GM18520 (cell line): ENCODE measurements around the gene SEPTIN12.

ENCODE experiments used
- ATAC-seq: cut with Tn5 transposase; IDR thresholded peaks from one replicate; pipeline ENCODE4 v1.9.1; 2021; ENCODE audit not compliant: unreplicated experiment

The SEPTIN12 gene

DNA sequence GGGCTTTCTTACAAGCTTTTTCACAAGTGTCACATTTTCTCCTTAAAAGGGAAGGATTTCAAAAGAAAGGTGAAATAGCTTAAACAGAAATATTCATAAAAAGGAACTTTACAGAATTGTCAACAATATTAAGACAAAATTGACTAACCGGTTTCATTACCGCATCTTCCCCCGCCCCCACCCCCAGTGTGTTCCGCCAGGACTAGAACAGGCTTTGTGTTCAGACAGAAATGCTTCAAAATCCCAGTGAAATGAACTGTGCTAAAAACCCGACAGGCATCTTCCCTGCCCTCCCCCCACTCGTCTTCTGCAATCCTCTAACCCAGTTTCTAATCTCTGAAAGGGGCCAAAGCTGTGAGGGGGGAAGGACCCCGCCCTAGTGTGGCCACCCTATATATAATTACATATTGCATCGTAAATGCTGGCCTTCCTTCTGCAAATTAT lies 15.3 kb upstream of the SEPTIN12 start:
- no peak for ATAC-seq

DNA sequence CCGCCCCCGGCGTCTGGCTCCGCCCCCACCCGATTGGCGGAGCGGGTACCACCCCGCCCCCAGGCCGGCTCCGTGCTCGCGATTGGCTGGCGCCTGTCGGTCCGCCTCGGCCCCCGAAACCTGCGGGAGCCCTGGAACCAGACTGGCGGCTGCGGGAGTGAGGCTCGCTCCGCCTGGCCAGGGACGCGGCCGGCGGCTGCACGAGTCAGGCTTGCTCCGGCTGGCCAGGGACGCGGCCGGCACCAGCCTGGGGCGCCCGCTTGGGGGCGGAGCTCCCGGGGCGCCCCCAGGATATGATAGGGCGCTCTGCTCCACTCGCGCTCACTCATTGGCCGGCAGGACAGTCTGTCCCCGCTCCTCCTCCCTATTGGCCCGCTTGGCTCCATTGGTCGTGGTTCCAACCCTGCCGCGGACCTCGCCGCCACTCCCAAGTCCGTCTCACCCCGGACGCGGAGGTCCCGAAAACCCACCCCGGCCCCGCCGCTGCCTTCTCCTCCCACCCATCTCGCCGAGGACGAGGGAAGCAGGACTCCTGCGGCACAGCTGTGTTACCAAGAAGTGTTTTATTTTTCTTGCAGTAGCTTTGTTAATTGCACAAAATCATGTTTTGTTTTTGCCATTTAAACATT lies 14.6 kb upstream of the SEPTIN12 start:
- peak; percentile 94 for ATAC-seq

DNA sequence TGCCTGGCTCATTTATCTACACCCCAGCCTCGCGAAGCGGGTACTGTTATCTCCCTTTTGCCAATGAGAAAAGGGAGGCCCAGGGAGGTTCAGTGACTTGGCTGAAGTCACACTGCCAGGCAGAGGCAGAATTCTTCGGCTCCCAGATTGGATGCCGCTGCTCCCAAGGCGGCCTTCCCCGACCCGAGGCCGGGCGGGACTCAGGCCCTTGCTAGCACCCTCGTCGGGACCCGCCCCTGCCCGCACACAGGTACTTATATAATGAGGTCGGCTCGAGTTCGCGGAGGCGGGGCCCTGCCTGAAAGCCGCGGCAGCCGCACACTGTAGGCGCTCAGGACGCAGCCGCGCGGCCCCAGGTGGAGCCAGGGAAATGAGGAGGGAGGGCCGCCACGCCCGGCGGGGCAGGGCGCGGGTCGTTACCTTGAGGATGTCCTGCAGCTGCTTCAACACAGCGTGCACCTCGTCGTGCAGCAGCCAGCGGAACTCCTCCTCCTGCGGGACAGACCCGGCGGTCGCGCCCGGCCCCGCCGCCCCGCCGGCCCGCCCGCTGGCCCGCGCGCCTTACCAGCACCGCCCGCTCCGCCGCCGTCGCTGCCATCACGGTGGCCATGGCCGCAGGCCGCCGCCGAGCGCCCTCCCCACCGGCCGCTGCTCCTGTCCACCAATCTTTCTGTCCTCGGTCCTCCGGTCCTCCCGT lies 14.0 kb upstream of the SEPTIN12 start, which contains the start of gene ROGDI:
TSS of gene ROGDI (minus strand) at position 672 of the 697 bp plus-strand sequence. CDS start at position 610, 62 bp downstream.
- peak; percentile 23 for ATAC-seq

DNA sequence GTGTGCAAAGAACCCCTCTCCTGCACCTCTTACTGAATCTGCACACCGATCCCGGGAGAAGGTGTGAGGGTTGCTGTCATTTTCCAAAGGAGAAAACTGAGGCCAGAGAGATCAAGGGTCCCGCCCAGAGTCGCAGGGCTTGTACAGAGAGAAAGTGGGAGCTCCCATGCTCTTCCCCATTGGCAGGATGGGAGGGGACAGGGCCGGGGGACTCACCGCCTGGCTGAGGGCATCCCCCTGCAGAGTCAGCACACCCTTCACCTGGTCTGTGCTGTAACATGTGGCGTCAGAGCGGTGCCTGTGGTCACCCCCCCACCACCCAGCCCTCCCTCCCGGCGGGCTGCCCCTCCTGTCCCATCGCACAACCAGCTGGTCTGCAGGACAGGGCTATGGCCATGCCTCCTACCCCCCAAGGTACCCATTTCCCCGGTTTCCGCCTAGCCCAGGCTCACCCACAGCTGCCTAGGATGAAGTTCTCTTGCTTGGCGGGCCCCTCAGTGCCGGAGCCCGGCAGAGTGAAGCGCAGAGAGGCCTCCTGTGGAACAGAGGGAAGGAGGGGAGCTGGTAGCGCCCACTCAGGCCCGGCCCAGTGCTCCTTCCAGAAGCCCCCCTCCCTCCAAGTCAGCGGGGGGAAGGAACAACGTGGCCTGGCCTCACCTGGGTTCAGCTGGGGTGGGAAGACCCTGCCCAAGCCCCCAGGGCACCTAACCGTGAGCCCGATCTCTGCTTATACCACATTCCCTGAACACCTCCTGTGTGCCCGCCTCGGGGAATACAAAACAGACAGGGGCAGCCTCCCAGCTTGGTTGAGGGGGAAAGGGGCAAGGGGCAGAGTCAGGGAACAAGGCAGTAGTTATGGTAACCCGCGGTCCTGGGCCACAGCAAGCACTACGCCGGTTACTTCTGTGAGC lies 13.2 kb upstream of the SEPTIN12 start:
- ATAC-seq, result no peak

DNA sequence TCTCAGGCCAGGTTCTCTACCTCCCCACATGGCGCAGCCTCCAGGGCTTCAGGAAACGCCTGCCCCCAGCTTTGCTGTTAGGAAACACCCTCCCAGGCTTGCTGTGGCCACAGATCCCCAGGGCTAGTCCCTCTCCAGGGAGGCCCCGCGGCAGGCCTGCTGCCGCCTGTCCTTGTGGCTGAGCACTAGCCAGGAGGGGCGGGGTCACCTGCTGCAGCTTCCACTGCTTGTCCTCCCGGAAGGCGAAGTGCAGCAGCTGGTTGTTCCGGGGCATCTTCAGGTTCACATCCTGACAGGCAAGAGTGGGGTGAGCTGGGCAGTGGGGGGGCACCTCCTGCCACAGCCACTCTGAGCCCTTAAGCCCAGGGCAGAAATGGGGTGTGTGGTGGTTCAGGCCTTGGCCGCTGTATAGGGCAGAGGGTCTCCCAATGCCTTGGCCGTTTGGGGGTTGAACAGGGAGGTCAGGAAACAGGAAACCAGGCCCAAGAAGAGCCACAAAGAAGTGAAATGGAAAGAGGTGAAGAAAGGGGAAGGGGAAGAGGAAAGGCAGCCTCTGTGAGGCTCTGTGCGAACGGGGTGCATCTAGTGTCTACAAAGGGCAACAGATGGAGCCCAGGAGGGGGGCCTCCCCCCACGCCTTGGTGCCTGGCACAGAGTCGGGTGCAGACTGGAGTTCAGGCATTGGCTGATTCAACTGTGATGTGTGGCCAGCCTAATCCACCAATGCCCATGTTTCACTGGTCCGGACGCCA lies 12.3 kb upstream of the SEPTIN12 start:
- no peak for ATAC-seq

DNA sequence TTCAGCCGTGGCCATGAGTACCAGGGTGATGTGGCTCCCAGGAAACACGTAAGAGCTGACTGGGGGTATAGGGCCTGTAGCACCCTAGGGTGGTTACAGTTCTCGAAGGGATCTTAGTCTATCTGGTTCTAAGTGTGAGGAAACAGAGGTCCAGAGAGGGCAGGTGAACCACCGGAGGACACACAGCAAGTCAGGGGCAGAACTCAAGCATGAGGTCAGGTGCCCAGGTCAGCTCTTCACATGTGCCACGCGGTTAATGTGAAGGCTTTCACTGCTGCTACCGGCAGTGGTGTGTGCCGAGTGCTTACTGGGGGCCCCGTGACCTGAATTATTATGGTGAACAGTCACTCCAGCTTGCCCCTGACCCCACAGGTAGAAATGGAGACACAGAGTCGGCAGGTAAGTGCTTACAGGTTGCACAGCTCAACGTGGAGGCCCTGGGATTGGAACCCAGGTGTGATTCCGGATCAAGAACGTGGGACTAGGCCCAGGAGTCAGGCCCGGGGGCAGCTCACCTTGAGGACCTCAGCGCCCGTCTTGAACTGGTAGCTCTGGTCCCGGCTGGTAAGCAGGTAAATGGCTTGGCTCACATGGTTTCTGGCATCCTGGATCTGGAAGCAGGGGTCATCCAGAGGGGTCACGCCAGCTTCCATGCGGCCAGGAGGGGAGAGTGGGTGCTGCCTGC lies 11.2 kb upstream of the SEPTIN12 start:
- no peak for ATAC-seq

DNA sequence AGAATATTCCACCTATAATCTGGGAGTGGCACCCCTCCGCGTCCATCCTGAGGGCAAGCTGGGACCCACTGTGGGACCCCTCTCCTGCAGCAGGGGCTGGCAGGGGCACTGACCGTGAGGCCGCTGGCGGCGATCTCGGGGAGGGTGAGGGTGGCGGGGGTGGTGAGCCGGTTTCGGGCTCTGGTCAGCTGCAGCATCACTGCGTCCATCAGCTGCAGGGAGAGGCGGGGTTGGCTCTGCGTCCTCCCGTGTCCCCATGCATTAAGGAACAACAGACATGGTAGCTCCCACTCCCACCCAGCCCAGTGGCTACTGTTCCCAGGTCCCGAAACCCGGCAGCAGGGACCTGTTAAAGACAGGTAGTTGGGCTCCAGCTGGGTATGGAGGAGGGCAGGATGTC lies 10.3 kb upstream of the SEPTIN12 start:
- no peak for ATAC-seq

DNA sequence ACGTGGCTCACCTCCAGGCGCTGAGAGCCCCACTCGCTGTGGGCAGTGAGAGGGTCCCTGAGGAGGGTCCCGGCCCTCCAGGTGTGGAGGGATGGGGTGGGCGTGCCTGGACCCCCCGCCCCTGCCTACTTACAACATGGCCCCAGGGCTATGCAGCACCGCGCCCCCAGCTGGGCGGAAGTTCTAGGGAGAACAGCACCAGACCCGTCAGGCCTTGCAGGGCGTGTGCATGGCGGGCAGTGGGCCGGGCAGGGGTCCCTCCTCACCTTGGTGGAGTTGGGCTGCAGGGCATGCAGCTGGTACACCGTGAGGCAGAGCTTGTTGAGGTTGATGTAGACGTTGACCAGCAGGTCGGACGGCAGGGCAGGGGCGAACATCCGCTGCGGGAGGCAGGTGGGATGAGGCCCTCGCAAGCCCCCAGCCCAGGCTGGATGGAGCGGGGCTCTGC lies 9.7 kb upstream of the SEPTIN12 start:
- ATAC-seq, result no peak

DNA sequence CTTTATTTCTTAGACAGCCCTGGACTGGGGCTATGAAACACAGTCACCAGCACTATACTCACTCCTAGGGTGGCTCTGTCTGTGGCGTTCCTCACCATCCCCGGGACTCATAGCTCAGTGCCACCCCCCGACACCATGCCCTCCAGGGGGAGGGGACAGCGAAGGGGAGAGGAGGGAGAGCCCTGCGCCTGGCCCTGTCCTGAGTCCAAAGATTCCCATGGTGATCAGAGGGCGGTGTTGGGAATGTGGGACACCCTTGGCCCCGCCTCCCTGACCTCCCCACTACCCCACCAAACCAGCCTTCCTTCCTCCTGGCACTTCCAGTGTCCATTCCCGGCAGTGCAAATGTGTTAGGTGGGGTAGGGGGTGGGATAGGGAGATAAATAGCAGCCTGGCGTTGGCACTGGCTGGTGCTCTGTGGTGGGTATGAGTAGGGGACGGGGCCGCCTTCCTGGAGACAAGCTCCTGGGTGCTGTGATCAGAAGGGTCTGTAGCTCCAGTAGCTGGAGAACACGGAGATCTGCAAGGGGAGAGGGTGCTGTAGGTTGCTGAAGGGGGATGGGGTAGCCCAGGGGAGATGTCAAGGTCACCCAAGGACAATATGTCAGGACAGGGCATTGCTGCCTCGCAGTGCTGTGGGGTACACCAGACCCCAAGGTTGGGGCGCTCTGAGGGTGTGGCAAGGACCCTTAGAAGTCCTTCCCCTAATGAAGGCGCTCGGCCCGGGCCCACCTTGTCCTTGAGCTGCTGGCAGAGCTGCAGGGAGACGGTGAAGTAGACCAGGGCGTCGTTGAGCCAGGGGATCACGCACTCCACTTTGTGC lies 9.0 kb upstream of the SEPTIN12 start:
- no peak for ATAC-seq

DNA sequence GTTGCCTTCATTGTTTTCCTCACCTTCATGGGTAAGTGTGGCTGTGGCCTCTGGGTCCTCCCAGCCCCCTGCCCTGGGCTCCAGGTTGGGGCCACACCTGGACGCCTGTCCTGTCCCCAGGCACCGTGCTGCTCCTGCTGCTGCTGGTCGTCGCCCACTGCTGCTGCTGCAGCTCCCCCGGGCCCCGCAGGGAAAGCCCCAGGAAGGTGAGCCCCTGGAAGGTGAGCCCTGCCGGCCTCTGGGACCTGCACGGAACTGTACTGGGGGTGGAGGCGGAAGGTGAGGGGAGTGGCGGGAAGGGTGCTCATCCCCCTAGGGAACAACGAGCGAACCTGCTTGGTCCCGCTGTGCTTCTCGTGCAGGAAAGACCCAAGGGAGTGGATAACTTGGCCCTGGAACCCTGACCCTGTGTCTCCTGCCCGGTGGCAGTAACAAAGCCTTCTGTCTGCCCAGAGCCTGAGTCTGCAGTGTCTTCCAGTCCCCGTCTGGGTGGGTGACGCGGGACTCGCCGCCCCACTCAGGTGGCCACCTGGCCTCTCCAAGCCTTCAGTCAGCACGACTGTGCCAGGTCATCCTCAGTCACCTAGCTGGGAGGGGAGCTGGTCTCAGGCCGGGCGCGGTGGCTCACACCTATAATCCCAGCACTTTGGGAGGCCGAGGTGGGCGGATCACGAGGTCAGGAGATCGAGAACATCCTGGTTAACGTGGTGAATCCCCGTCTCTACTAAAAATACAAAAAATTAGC lies 7.9 kb upstream of the SEPTIN12 start:
- ATAC-seq, result no peak

DNA sequence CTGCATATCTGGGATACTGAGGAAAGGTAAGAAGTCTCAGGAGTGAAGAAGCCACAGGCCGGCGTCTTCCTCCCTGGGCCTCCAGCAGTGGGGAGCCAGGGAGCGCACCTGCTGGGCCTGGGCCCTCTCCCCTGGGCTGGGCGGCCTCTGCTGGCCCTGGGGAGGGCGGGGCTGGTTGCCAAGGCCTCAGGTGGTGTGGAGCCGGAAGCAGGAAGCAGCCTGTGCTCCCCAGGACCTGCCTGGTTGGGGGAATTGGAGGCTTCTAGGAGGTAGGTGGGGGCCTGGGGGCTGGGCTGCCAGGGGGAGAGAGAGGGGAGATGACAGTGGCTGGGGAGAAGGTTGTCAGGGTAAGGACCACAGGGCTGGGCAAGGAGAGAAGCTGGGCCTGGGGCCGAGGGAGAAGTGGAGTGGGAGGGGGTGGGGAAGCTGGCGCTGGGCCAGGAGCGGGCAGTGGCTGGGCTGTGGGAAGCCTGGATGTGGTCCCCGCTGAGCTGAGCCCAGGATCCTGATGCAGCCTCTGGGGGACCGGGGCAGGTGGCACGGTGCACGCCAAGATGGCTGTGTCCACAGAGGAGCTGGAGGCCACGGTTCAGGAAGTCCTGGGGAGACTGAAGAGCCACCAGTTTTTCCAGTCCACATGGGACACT lies 7.2 kb upstream of the SEPTIN12 start, which contains the start of gene SMIM22:
TSS of gene SMIM22 (plus strand) at position 189 of the 647 bp plus-strand sequence. CDS start at position 555, 366 bp downstream.
- no peak for ATAC-seq

DNA sequence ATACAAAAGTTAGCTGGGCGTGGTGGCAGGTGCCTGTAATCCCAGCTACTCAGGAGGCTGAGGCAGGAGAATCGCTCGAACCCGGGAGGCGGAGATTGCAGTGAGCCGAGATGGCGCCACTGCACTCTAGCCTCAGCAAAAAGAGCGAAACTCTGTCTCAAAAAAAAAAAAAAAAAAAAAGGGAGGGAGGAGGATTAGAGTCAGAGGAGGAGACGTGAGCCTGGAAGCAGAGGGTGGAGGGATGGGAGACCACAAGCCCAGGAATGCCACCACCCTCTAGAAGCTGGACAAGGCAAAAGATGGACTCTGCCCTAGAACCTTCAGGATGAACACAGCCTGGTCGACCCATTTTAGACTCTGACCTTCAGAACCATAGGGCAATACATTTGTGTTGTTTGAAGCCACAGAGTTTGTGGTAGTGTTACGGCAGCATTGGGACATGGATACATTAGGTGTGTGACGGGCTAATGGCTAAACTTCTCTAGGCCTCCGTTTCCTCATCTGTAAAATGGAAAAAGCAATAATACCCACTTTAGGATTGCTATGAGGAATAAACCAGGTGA lies 4.9 kb upstream of the SEPTIN12 start:
- ATAC-seq, result no peak

DNA sequence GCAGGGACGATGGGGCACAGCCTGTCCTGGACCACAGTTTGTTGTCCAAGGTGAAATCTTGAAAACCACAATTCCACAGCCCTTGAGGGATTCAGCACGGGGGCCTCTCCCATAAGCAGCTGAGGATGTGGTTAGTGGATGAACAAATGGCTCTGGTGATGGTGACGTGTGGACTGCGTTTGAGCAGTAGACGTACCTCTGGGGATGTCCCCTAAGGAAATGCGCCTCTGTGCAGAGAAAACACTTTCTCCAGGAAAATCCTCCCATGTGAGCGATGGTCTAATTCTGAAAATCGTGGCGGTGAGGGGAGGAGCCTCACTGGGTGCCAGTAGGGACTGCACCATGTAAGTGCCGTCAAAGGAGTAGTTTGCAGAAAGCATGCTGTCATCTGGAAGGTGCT lies 2.7 kb upstream of the SEPTIN12 start:
- no peak for ATAC-seq

DNA sequence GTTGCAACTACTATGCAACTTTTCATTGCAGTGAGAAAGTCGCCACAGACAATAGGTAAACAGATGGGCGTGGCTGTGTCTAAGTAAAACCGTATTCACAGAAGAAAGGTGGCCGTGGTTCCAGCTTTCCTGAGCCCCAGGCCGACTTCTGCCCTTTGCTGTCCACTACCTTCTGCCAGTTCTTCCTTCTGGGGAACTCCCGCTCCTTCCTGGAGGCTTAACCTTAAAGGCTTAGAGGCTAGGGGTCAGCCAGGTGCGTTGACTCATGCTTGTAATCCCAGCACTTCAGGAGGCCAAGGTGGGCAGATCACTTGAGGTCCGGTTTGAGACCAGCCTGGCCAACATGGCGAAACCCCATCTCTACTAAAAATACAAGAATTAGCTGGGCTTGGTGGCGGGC lies 2.1 kb upstream of the SEPTIN12 start:
- no peak for ATAC-seq

DNA sequence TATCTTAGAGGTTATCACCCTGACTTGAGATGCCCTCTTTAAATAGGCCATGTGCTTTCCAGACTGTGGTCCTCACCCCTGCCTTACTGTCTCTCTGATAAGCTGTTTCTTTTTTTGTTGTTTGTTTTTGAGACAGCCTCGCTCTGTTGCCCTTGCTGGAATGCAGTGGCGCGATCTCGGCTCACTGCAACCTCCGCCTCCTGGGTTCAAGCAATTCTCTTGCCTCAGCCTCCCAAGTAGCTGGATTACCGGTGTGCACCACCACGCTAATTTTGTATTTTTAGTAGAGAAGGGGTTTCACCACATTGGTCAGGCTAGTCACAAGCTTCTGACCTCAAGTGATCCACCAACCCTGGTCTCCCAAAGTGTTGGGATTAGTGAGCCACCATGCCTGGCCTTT lies 765 bp upstream of the SEPTIN12 start:
- ATAC-seq, result no peak

DNA sequence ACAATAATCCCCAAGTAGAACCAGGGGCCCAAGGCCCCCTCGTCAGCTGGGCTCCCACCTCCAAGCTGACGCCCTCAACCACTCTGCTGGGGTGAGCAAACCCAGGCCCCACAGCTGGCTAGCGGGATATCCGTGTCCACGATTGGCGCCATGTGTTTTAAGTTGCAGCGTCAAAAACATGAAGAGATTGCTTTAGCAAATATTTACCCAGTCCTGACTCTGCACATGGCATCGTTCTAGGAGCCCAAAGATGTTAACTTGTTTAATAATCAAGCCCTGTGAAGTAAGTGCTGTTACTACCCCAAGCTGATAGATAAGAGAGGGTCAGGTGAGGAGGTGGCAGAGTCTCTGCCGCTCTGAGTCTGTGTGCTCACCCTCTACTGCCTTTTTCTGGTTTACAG lies 344 bp upstream of the SEPTIN12 start:
- ATAC-seq, result no peak

DNA sequence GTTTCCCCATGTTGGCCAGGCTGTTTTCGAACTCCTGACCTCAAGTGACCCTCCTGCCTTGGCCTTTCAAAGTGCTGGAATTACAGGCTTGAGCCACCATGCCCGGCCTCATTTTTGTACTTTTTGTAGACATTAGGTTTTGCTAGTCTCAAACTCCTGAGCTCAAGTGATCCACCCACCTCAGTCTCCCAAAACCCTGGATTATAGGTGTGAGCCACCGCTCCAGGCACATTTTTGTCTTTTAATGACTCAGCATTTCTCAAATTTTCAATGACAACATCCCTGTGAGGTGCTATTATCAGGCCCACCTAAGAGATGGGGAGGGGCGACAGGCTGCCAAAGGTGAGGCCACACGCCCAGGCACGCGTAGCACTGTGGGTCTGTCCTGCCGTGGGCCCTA lies 1.1 kb downstream of the SEPTIN12 start:
- no peak for ATAC-seq
